GM18951 (cell line): ENCODE data around the gene CACNA1E.
"Not testable (repeated sequence)": the region's sequence is repeated elsewhere in the genome, so short reads cannot be mapped to it uniquely, and the experiment has no call there.

Experiments
- POLR2A ChIP-seq: IDR thresholded peaks from 4 replicates; pipeline ENCODE4 v1.6.1; 2011; ENCODE audit warnings: mild to moderate bottlenecking; ENCODE audit not compliant: insufficient read length, insufficient read depth; ENCODE audit errors: extremely low read depth
- in situ Hi-C: fragments of 300-500 bp; cut with MboI; formaldehyde crosslinking; loops from one replicate; pipeline ENCODE4 v1.12.0; 2022; ENCODE audit warnings: low sequenced_read_pairs, mixed read lengths, inconsistent platforms; ENCODE audit not compliant: unreplicated experiment

The CACNA1E gene

GRCh38 chr1:181809991-181810545 is 326.8 kb downstream of the CACNA1E start:
- in situ Hi-C loops = no loop called here
- no peak for TF ChIP-seq POLR2A

GRCh38 chr1:181812208-181812607 is 328.9 kb downstream of the CACNA1E start:
- TF ChIP-seq POLR2A = no peak
- in situ Hi-C loops = no loop called here

- TF ChIP-seq POLR2A = no peak
Measured at GRCh38 chr1:181813266-181813665, 329.9 kb downstream of the CACNA1E start.

GRCh38 chr1:181816608-181817007 is 333.3 kb downstream of the CACNA1E start:
- no peak for TF ChIP-seq POLR2A
- in situ Hi-C loops = no loop called here

More at GRCh38 chr1:181813266-181813665, 329.9 kb downstream of the CACNA1E start:
- in situ Hi-C loops = no loop called here

GRCh38 chr1:181817091-181817490 is 333.8 kb downstream of the CACNA1E start:
- no peak for TF ChIP-seq POLR2A
- in situ Hi-C loops = no loop called here

- TF ChIP-seq POLR2A = no peak
- in situ Hi-C loops = no loop called here
Measured at GRCh38 chr1:181818459-181818858, 335.1 kb downstream of the CACNA1E start.

GRCh38 chr1:181818943-181819342 is 335.6 kb downstream of the CACNA1E start:
- TF ChIP-seq POLR2A = no peak
- in situ Hi-C loops = no loop called here

GRCh38 chr1:181821701-181822100 is 338.4 kb downstream of the CACNA1E start:
- in situ Hi-C loops = no loop called here
- no peak for TF ChIP-seq POLR2A

GRCh38 chr1:181832173-181832880 is 349.0 kb downstream of the CACNA1E start:
- in situ Hi-C loops = not testable (repeated sequence)

- in situ Hi-C loops = no loop called here
- TF ChIP-seq POLR2A = no peak
Measured at GRCh38 chr1:181846001-181846645, 362.8 kb downstream of the CACNA1E start.

GRCh38 chr1:181846681-181847080 is 363.4 kb downstream of the CACNA1E start:
- no peak for TF ChIP-seq POLR2A
- in situ Hi-C loops = no loop called here

- TF ChIP-seq POLR2A = no peak
- in situ Hi-C loops = no loop called here
Measured at GRCh38 chr1:181849071-181849470, 365.8 kb downstream of the CACNA1E start.

- in situ Hi-C loops = not testable (repeated sequence)
Measured at GRCh38 chr1:181854212-181854611, 370.9 kb downstream of the CACNA1E start.

GRCh38 chr1:181855380-181855779 is 372.1 kb downstream of the CACNA1E start:
- in situ Hi-C loops = no loop called here

More at GRCh38 chr1:181855380-181855779, 372.1 kb downstream of the CACNA1E start:
- TF ChIP-seq POLR2A = no peak
